Mononuclear cell (primary cell): ENCODE results near the gene TBL3. TPM values are rescaled to one million over a fixed set of nuclear protein-coding genes. Genes with fewer than 3 reads are reported as not detected.

Source experiments
- H3K27me3 ChIP-seq: 2 replicates; pipeline ENCODE4 v1.6.0; 2011; ENCODE audit warnings: low read length, control low read depth; ENCODE audit not compliant: insufficient read depth
- H3K4me1 ChIP-seq: 2 replicates; pipeline ENCODE4 v1.5.1; 2011; ENCODE audit warnings: mild to moderate bottlenecking, low read length, control low read depth; ENCODE audit not compliant: insufficient read depth
- H3K4me3 ChIP-seq: 2 replicates; pipeline ENCODE4 v1.5.1; 2011; ENCODE audit warnings: mild to moderate bottlenecking, low read length, moderate library complexity
- H3K9me3 ChIP-seq: 2 replicates; pipeline ENCODE4 v1.5.1; 2011; ENCODE audit warnings: low read depth, mild to moderate bottlenecking, control low read depth, low read length
- total RNA-seq: library from RNA; depleted of rRNA; stranded (reverse); fragments of >200 nt; gene quantifications from one replicate; pipeline ENCODE4 v1.2.3, GENCODE V29; 2012

The TBL3 gene
- total RNA-seq, 1 donor: 6.4 TPM

DNA sequence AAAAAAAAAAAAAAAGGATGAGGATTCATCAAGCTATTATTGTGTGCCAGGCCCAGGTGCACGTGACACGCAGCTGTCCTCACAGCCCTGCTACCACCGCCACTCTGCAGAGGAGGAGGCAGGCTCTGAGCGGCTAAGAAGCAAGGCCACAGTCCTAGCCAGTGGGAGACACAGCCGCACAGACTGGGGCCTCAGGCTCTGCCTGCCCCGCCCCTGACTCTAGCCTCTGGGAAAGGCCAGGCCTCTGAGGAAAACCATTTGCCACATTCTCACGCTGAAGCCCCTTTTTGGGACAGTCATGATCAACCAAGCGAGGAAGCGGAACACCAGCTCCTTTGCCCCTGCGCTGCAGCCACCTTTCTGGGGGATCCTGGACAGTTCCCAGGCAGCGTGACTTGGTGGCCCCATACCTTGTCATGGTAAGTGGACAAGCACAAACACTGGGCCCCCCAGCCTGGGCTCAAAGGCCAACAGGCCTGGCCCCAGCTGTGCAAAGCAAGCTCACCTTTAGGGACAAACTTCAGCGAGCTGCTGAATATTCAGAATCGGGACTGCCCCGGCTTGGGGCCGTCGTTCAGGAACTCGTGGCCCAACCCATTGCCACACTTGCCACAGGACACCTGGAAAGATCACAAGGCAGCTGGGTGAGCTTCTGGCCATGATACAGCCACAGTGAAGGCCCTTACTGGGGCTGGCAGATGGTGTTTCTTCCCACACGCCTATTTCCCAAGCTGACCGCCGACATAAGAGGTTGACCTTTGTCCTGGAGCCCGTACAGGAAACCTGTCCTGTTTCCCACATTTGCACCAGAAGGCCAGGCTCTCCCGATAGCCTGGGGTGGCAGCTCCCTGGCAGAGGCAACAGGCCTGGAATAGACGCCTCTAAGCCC lies 31.3 kb upstream of the TBL3 start:
- Histone ChIP-seq H3K4me3 (peak overlapping the region; percentile 68), H3K27me3 (no peaks in the 10 kb centered on the region), H3K4me1 (peaks cover 74% of the 10 kb centered on the region), H3K9me3 (no peaks in the 10 kb centered on the region)

DNA sequence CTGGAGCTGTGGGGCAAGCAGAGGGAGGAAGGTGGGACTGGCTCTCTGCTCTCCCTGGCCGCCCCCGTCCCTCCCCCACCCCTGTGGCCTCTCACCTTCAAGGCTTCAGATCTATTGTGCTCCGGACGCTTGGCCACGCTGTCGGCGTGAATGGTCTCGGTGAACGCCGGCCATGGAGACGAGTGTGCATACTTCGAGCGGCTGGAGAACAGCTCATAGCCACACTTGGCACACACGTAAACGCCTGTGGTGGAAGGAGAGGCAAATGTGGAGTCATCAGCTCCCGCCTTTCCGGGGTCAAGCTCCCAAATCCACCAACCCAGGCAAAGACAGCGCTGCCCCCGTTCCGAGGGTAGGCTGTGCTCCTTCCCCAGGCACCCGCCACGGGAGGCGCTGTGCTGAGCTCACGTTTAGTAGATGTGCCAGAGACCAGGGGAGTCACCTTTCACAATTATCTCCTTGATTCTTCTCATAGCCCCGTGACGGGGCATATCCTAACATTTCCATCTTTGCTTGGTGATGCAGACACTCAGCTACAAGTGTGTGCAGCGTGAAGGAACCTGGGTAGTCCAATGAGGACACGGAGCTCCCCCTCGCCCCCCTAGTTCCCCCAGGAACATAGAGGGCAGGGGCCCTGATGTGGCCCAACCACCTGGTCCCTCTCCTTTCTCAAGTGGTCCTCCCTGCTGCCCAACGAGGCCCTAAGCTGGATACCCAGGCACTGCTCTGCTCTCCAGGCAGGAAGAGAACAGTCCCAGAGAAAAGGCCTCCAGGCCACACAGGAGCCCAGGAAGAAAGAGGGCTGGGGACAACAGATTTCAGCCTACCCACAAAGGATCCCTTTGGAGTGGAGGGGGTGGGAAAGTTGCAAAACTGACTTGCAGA lies 30.4 kb upstream of the TBL3 start:
- peaks cover 70% of the 10 kb centered on the region for H3K4me1 ChIP-seq
- H3K9me3 ChIP-seq: no peaks in the 10 kb centered on the region
- peak overlapping the region; percentile 68 for H3K4me3 ChIP-seq
- H3K27me3 ChIP-seq: no peaks in the 10 kb centered on the region

DNA sequence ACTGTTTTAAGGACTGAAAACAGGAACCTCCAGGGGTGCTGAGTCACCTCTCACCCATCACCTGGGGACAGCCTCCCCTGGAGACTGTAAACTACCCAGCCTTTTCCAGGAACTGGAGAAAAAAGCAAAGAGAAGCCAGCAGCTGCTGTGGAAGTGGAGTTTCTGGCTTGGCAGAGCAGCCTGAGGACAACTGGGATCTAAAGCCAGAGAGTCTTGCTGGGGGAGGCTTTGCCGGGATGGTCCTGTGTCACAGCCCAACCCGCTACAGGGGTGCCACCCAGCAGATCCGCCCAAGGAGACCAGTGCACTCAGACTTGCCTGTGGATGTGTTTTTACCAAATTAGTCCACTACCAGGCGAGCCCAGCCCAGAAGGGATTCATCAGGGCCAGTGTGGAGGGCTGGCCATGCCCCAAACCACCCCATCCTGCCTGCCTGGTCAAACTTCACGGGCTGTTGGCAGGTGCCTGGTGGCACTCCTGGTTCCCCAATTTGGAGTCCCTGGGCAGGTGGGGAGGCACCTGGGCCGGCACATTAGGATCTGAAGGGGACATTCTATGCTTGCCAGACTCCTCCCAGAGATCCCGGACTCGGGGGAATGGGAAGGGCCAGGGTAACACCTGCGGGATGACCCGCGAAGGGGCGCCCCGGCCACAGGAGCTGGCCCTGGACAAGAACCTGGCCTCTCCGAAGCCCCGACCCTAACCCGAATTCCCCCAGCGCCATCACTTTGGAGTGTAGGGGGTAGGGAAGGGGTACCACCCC lies 29.6 kb upstream of the TBL3 start:
- H3K9me3 ChIP-seq: no peaks in the 10 kb centered on the region
- no peaks in the 10 kb centered on the region for H3K27me3 ChIP-seq
- peaks cover 64% of the 10 kb centered on the region for H3K4me1 ChIP-seq
- peak overlapping the region; percentile 68 for H3K4me3 ChIP-seq

DNA sequence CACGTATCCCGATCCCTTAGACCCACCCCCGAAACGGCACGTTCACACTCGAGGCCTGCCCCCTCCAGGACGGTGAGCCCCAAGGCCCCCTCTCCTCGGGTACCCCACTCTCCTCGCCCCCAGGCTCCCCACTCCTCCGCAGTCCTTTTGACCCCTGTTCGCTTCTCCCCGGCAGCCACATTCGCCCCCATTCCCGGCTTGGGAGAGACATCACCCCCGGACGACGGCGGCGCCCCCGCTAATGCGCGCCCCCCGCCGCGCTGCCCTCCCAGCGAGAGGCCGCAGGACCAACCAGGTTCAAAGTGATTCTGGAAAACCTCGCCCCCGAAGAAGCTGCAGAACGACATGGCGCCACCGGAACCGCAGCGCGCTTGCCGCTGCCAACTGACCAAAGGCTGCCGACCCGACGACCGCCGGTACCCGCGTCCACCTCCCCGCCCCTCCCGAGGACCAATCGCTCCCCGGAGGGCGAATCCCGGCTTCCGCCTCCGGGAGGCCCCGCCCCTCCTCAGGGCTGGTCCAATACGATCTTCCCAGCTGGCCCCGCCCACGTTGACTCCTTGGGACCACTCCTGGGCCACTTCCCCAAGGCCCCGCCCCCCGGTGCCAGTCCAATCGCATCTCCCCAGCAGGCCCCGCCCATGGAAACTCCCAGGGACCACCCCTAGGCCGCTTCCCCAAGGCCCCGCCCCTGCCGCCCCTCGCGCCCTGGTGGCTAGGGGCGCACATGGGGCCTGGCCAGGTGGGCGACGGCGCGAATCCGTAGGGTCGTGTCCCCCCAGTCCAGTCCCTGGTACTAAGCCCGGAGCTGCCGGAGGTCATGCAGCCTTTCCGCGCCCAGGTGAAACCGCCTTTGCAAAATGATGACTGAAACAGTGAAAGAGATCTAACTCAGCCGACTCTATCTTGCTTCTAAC lies 28.8 kb upstream of the TBL3 start, which contains the start of gene MSRB1:
Gene MSRB1, minus strand, starts transcription at position 390 of the 917 bp plus-strand sequence. Its CDS starts 43 bp downstream, at position 347.
- Histone ChIP-seq H3K27me3 (no peaks in the 10 kb centered on the region), H3K4me1 (peaks cover 56% of the 10 kb centered on the region), H3K4me3 (peak within 1 kb of the TSS; percentile 68), H3K9me3 (no peaks in the 10 kb centered on the region)

DNA sequence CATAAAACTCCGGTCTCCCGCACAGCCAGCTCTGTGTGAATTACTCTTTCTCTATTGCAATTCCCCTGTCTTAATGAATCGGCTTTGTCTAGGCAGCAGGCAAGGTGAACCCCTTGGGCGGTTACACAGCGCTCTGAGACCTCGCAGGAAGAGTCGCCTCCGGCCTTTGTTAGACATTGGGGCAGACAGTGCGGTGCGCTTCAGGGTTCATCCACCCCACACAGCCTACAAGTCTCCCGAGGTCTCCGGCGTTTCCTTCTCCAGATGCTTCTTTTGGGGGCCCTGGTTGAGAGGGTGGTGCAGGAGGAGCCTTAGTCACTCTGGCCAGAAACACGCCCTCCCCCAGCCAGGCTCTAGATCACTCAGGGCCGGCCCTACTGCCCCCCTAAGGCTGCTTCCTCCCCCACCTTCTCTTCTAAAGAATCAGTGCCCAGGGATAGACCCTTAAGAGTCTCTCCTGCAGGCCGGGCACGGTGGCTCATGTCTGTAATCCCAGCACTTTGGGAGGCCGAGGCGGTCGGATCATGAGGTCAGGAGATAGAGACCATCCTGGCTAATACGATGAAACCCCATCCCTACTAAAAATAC lies 27.1 kb upstream of the TBL3 start:
- no peaks in the 10 kb centered on the region for H3K27me3 ChIP-seq
- H3K9me3 ChIP-seq: no peaks in the 10 kb centered on the region
- no peak overlapping the region for H3K4me3 ChIP-seq
- peaks cover 40% of the 10 kb centered on the region for H3K4me1 ChIP-seq

DNA sequence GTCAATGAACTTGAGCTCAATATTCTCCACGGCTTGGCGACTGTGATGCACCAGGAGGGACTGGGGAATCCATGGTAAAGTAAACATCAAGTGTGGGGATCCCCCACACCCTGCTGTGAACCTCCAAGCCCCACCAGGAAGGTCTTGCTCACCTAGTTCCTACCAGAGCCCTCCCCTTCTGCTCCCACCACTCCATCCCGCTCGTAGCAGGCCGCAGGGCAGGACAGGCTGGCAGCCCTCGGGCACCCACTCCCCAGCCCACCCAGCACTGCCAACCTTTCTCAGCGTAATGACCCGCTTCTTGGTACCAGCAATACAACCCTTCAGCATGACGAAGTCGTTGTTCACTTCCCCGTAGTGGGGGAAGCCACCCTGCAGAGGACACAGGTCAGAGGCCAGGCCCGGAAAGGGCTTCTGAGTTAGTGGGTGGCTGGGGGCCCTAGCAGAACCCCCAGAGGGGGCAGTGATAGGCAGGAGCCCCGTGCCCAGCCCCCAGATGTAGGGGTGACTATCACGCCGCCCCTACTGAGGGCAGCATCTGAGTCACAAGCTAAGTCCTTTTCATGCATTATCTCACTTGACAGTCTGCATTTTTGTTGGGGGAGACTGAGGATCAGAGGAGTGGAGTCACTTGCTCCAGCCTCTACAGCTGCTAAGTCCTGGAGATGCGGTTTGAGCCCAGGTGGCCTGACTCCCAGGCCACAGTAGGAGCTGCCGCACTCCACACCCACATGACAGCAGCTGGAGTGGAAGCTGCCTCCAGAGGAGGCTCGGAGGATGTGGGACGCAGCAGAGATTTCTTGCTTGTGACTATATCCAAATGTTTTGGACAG lies 26.1 kb upstream of the TBL3 start:
- Histone ChIP-seq H3K4me1 (peaks cover 29% of the 10 kb centered on the region), H3K9me3 (no peaks in the 10 kb centered on the region), H3K4me3 (no peak overlapping the region), H3K27me3 (no peaks in the 10 kb centered on the region)

DNA sequence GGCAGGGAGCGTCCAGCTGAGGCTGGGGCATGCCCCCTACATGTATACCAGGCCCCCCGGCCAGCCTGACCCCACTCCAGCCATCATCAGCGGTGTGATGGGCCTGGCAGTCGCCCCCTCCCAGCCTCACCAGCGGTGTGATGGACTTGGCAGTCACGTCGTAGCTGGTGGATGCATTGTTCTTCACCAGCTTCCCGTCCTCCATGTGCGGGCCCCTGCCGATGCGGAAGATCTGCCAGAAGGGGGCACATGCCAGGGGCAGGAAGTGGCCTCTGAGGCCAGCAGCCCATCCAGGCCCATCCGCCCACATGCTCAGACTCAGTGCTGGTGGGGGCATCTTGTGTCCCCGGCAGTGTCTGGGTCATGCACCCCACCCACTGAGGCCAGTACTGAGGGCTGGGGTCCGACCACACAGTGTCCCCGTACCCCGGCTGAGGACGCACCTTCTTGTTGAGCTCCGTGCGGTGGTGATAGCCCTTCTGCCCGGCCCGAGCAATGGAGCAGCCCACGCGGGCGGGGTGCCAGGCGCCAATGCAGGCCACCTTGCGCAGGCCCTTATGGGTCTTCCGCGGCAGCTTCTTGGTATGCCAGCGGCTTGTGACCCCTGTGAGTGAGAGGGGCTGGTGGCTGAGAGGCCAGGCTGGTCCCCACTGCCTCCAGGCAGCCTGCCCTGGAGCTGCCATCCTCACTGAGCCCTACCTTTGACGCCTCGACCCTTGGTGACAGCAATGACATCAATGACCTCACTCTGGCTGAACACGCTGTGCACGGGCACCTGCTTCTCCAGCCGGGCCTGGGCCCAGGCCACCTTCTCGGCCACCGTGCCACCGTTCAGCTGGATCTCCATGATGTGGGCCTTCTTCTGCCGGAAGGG lies 25.1 kb upstream of the TBL3 start:
- H3K4me3 ChIP-seq: no peak overlapping the region

DNA sequence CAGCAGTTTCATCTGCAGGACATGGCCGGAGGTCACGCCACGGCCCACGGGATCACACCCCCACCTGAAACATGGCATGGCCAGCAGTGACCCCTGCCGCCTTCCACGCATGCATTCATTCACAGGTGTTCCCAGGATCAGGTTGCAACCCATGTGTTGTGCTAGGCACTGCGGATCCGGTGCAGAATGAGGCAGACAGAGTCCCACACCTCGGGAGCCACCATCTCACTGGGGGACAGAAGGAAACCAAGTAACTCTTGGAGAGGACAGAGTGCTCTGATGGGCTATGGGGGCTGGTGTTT lies 24.5 kb upstream of the TBL3 start:
- H3K4me1 ChIP-seq: peaks cover 14% of the 10 kb centered on the region
- no peaks in the 10 kb centered on the region for H3K9me3 ChIP-seq
- no peaks in the 10 kb centered on the region for H3K27me3 ChIP-seq
- H3K4me3 ChIP-seq: no peak overlapping the region

More for the DNA sequence above, 25.1 kb upstream of the TBL3 start:
- Histone ChIP-seq H3K27me3 (no peaks in the 10 kb centered on the region), H3K9me3 (no peaks in the 10 kb centered on the region), H3K4me1 (peaks cover 20% of the 10 kb centered on the region)

DNA sequence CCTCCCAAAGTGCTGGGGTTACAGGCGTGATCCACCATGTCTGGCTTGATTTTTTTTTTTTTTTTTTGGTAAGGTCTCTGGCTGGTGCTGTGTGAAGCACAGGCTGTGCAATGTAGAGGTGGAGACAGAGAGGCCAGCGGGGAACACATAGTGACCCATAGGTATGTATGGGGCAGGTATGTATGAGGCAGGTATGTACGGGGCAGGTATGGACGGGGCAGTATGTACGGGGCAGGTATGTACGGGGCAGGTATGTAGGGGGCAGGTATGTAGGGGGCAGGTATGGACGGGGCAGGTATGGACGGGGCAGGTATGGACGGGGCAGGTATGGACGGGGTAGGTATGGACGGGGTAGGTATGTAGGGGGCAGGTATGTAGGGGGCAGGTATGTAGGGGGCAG lies 22.3 kb upstream of the TBL3 start:
- Histone ChIP-seq H3K4me1 (no peaks in the 10 kb centered on the region), H3K27me3 (no peaks in the 10 kb centered on the region), H3K9me3 (no peaks in the 10 kb centered on the region), H3K4me3 (no peak overlapping the region)

DNA sequence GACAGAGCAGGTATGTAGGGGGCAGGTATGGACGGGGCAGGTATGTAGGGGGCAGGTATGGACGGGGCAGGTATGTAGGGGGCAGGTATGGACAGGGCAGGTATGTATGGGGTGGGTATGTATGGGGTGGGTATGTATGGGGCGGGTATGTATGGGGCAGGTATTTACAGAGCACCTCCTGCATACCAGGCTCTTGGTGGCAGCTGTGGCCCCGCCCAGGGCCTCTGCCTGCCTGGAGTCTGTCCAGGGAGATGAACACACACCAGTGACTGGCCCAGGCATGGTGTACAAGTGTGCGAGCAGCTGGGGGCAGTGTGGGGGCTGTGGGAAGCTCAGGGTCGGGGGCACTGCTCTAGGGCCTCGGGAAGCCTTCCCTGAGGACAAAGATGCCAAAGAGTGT lies 21.8 kb upstream of the TBL3 start:
- no peak overlapping the region for H3K4me3 ChIP-seq
- no peaks in the 10 kb centered on the region for H3K27me3 ChIP-seq
- no peaks in the 10 kb centered on the region for H3K4me1 ChIP-seq
- H3K9me3 ChIP-seq: no peaks in the 10 kb centered on the region

DNA sequence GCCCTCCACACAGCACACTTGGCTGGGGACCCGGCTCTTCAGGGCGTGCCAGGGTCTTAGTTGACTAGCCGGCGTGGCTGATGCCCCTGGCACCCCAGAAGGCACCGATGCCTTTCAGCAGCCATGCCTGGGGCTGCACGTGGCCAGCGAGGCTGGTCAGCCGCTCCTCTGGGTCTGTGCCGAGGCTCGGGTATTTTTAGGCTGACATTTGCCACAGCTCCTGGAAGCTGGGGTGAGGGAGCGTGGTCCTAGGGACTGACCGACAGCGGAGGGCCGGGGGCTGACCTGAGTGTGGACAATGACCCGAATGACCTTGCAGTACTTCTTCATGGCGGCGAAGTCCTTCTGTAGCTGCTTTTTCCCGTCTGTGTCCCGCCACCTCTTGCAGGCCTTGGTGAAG lies 21.3 kb upstream of the TBL3 start:
- H3K27me3 ChIP-seq: no peaks in the 10 kb centered on the region
- H3K9me3 ChIP-seq: no peaks in the 10 kb centered on the region
- H3K4me3 ChIP-seq: no peak overlapping the region
- no peaks in the 10 kb centered on the region for H3K4me1 ChIP-seq

DNA sequence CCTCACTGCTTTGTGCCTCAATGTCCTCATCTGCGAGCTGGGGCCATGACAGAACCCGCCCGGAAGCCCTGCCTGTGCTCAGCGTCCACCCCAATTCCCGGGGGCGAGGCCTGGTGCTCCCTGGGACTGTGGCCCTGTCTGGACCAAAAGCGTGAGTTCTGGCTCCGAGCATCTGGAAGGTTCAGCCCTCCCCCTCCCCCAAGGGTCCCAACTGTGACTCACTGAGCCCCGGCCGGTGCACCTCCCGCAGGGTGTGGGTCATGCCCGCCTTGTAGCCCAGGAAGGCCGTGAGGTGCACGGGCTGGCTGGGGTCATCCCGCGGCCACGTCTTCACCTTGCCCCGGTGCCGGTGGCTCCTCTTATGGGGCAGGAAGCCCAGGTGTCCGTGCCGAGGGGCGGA lies 18.1 kb upstream of the TBL3 start:
- Histone ChIP-seq H3K9me3 (no peaks in the 10 kb centered on the region), H3K4me1 (peaks cover 2% of the 10 kb centered on the region), H3K4me3 (no peak overlapping the region), H3K27me3 (no peaks in the 10 kb centered on the region)
